GM19455 (cell line): ENCODE measurements around the gene SVEP1.

ENCODE experiments used
- ATAC-seq: cut with Tn5 transposase; IDR thresholded peaks from one replicate; pipeline ENCODE4 v1.9.1; 2021; ENCODE audit not compliant: unreplicated experiment

Gene SVEP1

GRCh38 chr9:110528645-110529044, 50.9 kb downstream of the SVEP1 start:
- no peak for ATAC-seq

- no peak for ATAC-seq
Measured at GRCh38 chr9:110526426-110526825, 53.1 kb downstream of the SVEP1 start.

- ATAC-seq, result no peak
Measured at GRCh38 chr9:110521206-110521605, 58.3 kb downstream of the SVEP1 start.

- no peak for ATAC-seq
Measured at GRCh38 chr9:110520120-110520701, 59.3 kb downstream of the SVEP1 start.

- ATAC-seq, result no peak
Measured at GRCh38 chr9:110517483-110517882, 62.1 kb downstream of the SVEP1 start.

GRCh38 chr9:110514897-110515296, 64.6 kb downstream of the SVEP1 start:
- ATAC-seq, result no peak

- no peak for ATAC-seq
Measured at GRCh38 chr9:110512817-110513216, 66.7 kb downstream of the SVEP1 start.

GRCh38 chr9:110509792-110510191, 69.7 kb downstream of the SVEP1 start:
- ATAC-seq, result no peak

- ATAC-seq, result no peak
Measured at GRCh38 chr9:110502842-110503241, 76.7 kb downstream of the SVEP1 start.

GRCh38 chr9:110499608-110500007, 79.9 kb downstream of the SVEP1 start:
- no peak for ATAC-seq

- ATAC-seq, result no peak
Measured at GRCh38 chr9:110487196-110487595, 92.3 kb downstream of the SVEP1 start.

- no peak for ATAC-seq
Measured at GRCh38 chr9:110486218-110486617, 93.3 kb downstream of the SVEP1 start.

- no peak for ATAC-seq
Measured at GRCh38 chr9:110479481-110479880, 100.1 kb downstream of the SVEP1 start.

- ATAC-seq, result no peak
Measured at GRCh38 chr9:110476251-110476650, 103.3 kb downstream of the SVEP1 start.

- ATAC-seq, result no peak
Measured at GRCh38 chr9:110472111-110472510, 107.4 kb downstream of the SVEP1 start.

GRCh38 chr9:110468950-110469349, 110.6 kb downstream of the SVEP1 start:
- ATAC-seq, result no peak

GRCh38 chr9:110465190-110465589, 114.4 kb downstream of the SVEP1 start:
- no peak for ATAC-seq

GRCh38 chr9:110464321-110464720, 115.2 kb downstream of the SVEP1 start:
- no peak for ATAC-seq

GRCh38 chr9:110463499-110463898, 116.0 kb downstream of the SVEP1 start:
- ATAC-seq, result no peak

GRCh38 chr9:110457245-110457644, 122.3 kb downstream of the SVEP1 start:
- no peak for ATAC-seq

- ATAC-seq, result no peak
Measured at GRCh38 chr9:110456681-110457080, 122.9 kb downstream of the SVEP1 start.

GRCh38 chr9:110455860-110456259, 123.7 kb downstream of the SVEP1 start:
- no peak for ATAC-seq

GRCh38 chr9:110452227-110452801, 127.2 kb downstream of the SVEP1 start:
- ATAC-seq, result no peak
